ENCODE data around the gene NFKBIE. TPM values are rescaled to one million over a fixed set of nuclear protein-coding genes. Genes with fewer than 3 reads are reported as not detected.

NFKBIE gene
- total and polyA plus RNA-seq, 2 of the 13 experiments (the other 11 are each of a cell fraction or from before 2014, with no cell fraction given): 6.7 to 14.5 TPM

GRCh38 chr6:44223319-44224028, 41.9 kb downstream of the NFKBIE start, which contains the start of gene SLC29A1 (continued):
- TF ChIP-seq ZFX (CRISPR knock-in tag; IDR thresholded peaks at IDR 0.05; ENCODE audit: low read depth): peak; percentile 81
- TF ChIP-seq U2AF1 (optimal IDR thresholded peaks at IDR 0.05; ENCODE audit: low read depth, low read length): no peak
- TF ChIP-seq TERF1 (CRISPR knock-in tag; IDR thresholded peaks at IDR 0.05): no peak
- TF ChIP-seq ZBTB44 (CRISPR knock-in tag; IDR thresholded peaks at IDR 0.05): no peak
- TF ChIP-seq ZNF547 (CRISPR knock-in tag; IDR thresholded peaks at IDR 0.05): peak; percentile 67; the same call in 1 of the 2 replicates
- peak; percentile 91; the same call in 1 of the 2 replicates for TF ChIP-seq ZBTB43 (CRISPR knock-in tag; conservative IDR thresholded peaks at IDR 0.05)
- no peak for TF ChIP-seq TP53 (CRISPR knock-in tag; conservative IDR thresholded peaks at IDR 0.05)
- TF ChIP-seq ZNF776 (CRISPR knock-in tag; IDR thresholded peaks at IDR 0.05): no peak
- TF ChIP-seq ZNF18 (CRISPR knock-in tag; IDR thresholded peaks at IDR 0.05; ENCODE audit: insufficient replicate concordance): peak; percentile 77
- TF ChIP-seq MTERF4 (CRISPR knock-in tag; IDR thresholded peaks at IDR 0.05): peak; percentile 86; the same call in 1 of the 2 replicates
- TF ChIP-seq ZNF556 (CRISPR knock-in tag; IDR thresholded peaks at IDR 0.05; ENCODE audit: borderline replicate concordance): peak; percentile 24; the same call in 1 of the 2 replicates
- peak; percentile 54; the same call in 1 of the 2 replicates for TF ChIP-seq SP2 (CRISPR knock-in tag; IDR thresholded peaks at IDR 0.05)
- TF ChIP-seq EHMT2 (IDR thresholded peaks at IDR 0.05; ENCODE audit: borderline replicate concordance, low read depth, low read length): no peak
- no peak; the same call in 1 of the 2 replicates for TF ChIP-seq ZFP82 (CRISPR knock-in tag; IDR thresholded peaks at IDR 0.05; ENCODE audit: borderline replicate concordance)

Data from HepG2 (cell line).